ENCODE data around the gene MRPL20.
"Not testable (repeated sequence)": the region's sequence is repeated elsewhere in the genome, so short reads cannot be mapped to it uniquely, and the experiment has no call there.

DNA sequence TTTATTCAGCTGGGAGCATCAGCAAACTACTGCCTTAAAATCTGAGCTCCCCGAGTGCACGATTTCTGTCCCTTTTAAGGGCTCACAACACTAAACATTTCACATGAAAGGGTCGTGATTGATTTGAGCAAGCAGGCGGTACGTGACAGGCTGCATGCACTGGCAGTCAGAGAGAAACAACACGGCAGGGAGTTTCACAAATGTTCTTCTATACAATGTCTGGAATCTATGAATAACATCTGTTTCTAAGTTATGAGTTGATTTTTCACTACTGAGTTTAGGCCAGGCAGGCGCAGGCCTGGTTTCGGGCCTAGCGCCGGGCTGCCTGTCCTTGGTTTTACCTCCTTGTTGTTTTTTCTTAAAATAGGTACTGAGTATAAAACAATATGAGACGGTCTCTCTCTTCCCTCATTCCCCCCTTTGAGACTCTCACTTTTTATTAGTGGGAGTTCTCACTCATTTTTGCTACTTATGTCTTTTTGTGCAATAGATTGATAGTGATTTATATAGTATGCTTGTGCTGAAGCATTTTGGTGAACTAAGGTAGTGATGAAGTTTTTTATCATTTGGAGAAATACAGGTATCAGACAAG, 5.3 kb upstream of the MRPL20 start:
- TF ChIP-seq, protein P1, sequence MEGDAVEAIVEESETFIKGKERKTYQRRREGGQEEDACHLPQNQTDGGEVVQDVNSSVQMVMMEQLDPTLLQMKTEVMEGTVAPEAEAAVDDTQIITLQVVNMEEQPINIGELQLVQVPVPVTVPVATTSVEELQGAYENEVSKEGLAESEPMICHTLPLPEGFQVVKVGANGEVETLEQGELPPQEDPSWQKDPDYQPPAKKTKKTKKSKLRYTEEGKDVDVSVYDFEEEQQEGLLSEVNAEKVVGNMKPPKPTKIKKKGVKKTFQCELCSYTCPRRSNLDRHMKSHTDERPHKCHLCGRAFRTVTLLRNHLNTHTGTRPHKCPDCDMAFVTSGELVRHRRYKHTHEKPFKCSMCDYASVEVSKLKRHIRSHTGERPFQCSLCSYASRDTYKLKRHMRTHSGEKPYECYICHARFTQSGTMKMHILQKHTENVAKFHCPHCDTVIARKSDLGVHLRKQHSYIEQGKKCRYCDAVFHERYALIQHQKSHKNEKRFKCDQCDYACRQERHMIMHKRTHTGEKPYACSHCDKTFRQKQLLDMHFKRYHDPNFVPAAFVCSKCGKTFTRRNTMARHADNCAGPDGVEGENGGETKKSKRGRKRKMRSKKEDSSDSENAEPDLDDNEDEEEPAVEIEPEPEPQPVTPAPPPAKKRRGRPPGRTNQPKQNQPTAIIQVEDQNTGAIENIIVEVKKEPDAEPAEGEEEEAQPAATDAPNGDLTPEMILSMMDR (IDR thresholded peaks at IDR 0.05) = not testable (repeated sequence)
- not testable (repeated sequence) for TF ChIP-seq POLR2A (IDR thresholded peaks at IDR 0.05)
